Measurements from ENCODE around the gene HPX. TPM values are rescaled to one million over a fixed set of nuclear protein-coding genes. Genes with fewer than 3 reads are reported as not detected.

Gene HPX
- total and polyA plus RNA-seq, 2 of the 13 experiments (the other 11 are each of a cell fraction or from before 2014, with no cell fraction given), result 9.2 to 57.4 TPM

DNA sequence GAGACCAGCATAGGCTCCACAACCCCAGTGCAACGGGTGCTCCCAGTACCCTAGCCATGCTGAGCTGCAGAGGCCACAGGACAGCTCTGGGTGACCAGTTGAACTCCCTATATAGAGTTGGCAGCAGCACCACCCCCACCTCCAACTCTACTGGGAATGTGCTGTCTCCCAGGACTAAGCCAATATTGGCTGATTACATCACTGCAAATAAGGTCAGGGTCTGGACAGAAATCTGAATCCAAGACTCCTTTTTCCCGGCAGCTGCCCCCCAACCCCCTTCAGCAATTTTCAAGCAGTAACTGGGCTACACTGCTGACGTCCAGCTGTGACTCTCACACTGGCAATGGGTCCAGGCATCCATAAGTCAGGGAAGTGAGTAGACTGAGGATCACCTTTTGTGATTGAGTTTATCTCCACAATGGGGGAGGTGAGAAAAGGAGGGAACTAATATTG is at the start of gene HPX (continued):
- TF ChIP-seq SOX13 (IDR thresholded peaks at IDR 0.05), result no peak
- TF ChIP-seq SOX13 (CRISPR knock-in tag; conservative IDR thresholded peaks at IDR 0.05 in 1 of 2, IDR thresholded peaks at IDR 0.05 in 1 of 2), result peak in 1 of 2 experiments; percentile 81; a peak in 2 of 4 replicates
- TF ChIP-seq, protein P1, sequence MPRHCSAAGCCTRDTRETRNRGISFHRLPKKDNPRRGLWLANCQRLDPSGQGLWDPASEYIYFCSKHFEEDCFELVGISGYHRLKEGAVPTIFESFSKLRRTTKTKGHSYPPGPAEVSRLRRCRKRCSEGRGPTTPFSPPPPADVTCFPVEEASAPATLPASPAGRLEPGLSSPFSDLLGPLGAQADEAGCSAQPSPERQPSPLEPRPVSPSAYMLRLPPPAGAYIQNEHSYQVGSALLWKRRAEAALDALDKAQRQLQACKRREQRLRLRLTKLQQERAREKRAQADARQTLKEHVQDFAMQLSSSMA (CRISPR knock-in tag; IDR thresholded peaks at IDR 0.05), result no peak
- peak; percentile 58; the same call in 1 of the 2 replicates for TF ChIP-seq TARDBP (CRISPR knock-in tag; IDR thresholded peaks at IDR 0.05)
- TF ChIP-seq MTA1 (CRISPR knock-in tag; IDR thresholded peaks at IDR 0.05; ENCODE audit: borderline replicate concordance), result peak; percentile 85
- no peak; the same call in 1 of the 2 replicates for TF ChIP-seq NRL (CRISPR knock-in tag; IDR thresholded peaks at IDR 0.05; ENCODE audit: borderline replicate concordance)

GRCh38 chr11:6489306-6489705 is 48.5 kb upstream of the HPX start:
- Histone ChIP-seq H3K27me3 (ENCODE audit: control insufficient read depth in 1 of 2, insufficient read depth in 2 of 2, low read length in 2 of 2) (no peaks in the 10 kb centered on the region), H3K4me1 (ENCODE audit: insufficient read depth, low read length) (peaks cover 57% of the 10 kb centered on the region), H3K27ac (ENCODE audit: extremely low read length, insufficient read depth, low read length) (no peak overlapping the region), H4K20me1 (ENCODE audit: insufficient read depth, low read length) (no peaks in the 10 kb centered on the region; the same call in 1 of the 2 replicates), H3K9me3 (ENCODE audit: low read length) (no peaks in the 10 kb centered on the region), H3K4me2 (ENCODE audit: low read depth, low read length) (peak overlapping the region; percentile 13; the same call in 1 of the 2 replicates), H3K79me2 (ENCODE audit: insufficient read depth, low read length) (no peaks in the 10 kb centered on the region), H3K36me3 (replicated peaks in 1 of 2; ENCODE audit: control insufficient read depth in 1 of 2, insufficient read depth in 2 of 2, low read length in 2 of 2) (peaks cover 2 to 11% of the 10 kb centered on the region in 2 experiments), H3K9ac (ENCODE audit: insufficient read depth, low read depth, low read length) (no peak overlapping the region), H2AFZ (ENCODE audit: low read length) (no peak overlapping the region), H3K4me3 (replicated peaks in 1 of 3; ENCODE audit: insufficient read depth in 1 of 3, low read depth in 2 of 3, low read length in 3 of 3) (no peak overlapping the region)
- DNase-seq (ENCODE audit: low spot score) (peak; percentile 69), ATAC-seq (peak; percentile 88), FAIRE-seq (peak; percentile 34)
- BruUV-seq (replicated peaks), result no TSS peak
- 49% methylated on average over 4 of the region's 4 CpGs for WGBS (ENCODE audit: low lambda C conversion rate)
- TF ChIP-seq, protein P2, sequence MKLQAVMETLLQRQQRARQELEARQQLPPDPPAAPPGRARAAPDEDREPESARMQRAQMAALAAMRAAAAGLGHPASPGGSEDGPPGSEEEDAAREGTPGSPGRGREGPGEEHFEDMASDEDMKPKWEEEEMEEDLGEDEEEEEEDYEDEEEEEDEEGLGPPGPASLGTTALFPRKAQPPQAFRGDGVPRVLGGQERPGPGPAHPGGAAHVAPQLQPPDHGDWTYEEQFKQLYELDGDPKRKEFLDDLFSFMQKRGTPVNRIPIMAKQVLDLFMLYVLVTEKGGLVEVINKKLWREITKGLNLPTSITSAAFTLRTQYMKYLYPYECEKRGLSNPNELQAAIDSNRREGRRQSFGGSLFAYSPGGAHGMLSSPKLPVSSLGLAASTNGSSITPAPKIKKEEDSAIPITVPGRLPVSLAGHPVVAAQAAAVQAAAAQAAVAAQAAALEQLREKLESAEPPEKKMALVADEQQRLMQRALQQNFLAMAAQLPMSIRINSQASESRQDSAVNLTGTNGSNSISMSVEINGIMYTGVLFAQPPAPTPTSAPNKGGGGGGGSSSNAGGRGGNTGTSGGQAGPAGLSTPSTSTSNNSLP (IDR thresholded peaks at IDR 0.05; ENCODE audit: low read depth, low read length), result 0 out of 2 replicates have a peak, but pooled peaks have one; percentile 44
- 0 out of 2 replicates have a peak, but pooled peaks have one; percentile 26 for TF ChIP-seq HHEX (CRISPR knock-in tag; IDR thresholded peaks at IDR 0.05)
- TF ChIP-seq XRCC5 (optimal IDR thresholded peaks at IDR 0.05; ENCODE audit: low read length), result peak; percentile 12
- 0 out of 2 replicates have a peak, but pooled peaks have one; percentile 14 for TF ChIP-seq KAT8 (CRISPR knock-in tag; IDR thresholded peaks at IDR 0.05)
- TF ChIP-seq, protein P3, sequence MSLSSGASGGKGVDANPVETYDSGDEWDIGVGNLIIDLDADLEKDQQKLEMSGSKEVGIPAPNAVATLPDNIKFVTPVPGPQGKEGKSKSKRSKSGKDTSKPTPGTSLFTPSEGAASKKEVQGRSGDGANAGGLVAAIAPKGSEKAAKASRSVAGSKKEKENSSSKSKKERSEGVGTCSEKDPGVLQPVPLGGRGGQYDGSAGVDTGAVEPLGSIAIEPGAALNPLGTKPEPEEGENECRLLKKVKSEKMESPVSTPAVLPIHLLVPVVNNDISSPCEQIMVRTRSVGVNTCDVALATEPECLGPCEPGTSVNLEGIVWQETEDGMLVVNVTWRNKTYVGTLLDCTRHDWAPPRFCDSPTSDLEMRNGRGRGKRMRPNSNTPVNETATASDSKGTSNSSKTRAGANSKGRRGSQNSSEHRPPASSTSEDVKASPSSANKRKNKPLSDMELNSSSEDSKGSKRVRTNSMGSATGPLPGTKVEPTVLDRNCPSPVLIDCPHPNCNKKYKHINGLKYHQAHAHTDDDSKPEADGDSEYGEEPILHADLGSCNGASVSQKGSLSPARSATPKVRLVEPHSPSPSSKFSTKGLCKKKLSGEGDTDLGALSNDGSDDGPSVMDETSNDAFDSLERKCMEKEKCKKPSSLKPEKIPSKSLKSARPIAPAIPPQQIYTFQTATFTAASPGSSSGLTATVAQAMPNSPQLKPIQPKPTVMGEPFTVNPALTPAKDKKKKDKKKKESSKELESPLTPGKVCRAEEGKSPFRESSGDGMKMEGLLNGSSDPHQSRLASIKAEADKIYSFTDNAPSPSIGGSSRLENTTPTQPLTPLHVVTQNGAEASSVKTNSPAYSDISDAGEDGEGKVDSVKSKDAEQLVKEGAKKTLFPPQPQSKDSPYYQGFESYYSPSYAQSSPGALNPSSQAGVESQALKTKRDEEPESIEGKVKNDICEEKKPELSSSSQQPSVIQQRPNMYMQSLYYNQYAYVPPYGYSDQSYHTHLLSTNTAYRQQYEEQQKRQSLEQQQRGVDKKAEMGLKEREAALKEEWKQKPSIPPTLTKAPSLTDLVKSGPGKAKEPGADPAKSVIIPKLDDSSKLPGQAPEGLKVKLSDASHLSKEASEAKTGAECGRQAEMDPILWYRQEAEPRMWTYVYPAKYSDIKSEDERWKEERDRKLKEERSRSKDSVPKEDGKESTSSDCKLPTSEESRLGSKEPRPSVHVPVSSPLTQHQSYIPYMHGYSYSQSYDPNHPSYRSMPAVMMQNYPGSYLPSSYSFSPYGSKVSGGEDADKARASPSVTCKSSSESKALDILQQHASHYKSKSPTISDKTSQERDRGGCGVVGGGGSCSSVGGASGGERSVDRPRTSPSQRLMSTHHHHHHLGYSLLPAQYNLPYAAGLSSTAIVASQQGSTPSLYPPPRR (CRISPR knock-in tag; IDR thresholded peaks at IDR 0.05; ENCODE audit: borderline replicate concordance), result peak; percentile 33; the same call in 1 of the 2 replicates
- no peak for TF ChIP-seq ZNF605 (CRISPR knock-in tag; IDR thresholded peaks at IDR 0.05)
- no peak for TF ChIP-seq RAD21 (CRISPR knock-in tag; IDR thresholded peaks at IDR 0.05)
- no peak for TF ChIP-seq SOX13 (IDR thresholded peaks at IDR 0.05)
- peak in 1 of 2 experiments; percentile 70; a peak in 2 of 4 replicates for TF ChIP-seq SOX13 (CRISPR knock-in tag; conservative IDR thresholded peaks at IDR 0.05 in 1 of 2, IDR thresholded peaks at IDR 0.05 in 1 of 2)
- intact Hi-C loops (cut with micrococcal nuclease; ENCODE audit: unreplicated experiment), result loop anchor here (10.0 kb wide), 1 partner anchor 255 kb away; the partner anchor contains the start of genes CNGA4 and FHIP1B
- in situ Hi-C loops (cut with HindIII; ENCODE audit: extremely low pct_ligation_motif_present, low pct_unique_long_range_greater_than_20kb), result loop anchor here (10.0 kb wide), 1 partner anchor 115 kb away; the partner anchor contains the start of genes ILK and RRP8
- ChIA-PET CTCF (ENCODE audit: low intra/inter-chr PET ratio, low total read pairs) (no interaction called here), POLR2A (interaction anchor here (0.6 to 2.1 kb wide), 4 partner anchors 8 to 110 kb away, joined by 3 to 13 read pairs (median 8); partner anchors contain the start of genes ARFIP2 and TIMM10B)

All from HepG2 (cell line).